Epithelial cell of prostate (primary cell): Measurements from ENCODE around the gene SLC2A6.

Experiments
- DNase-seq: peaks from one replicate; pipeline ENCODE4 v3.0.0-alpha.2; 2011; ENCODE audit warnings: low read depth, low spot score
- H3K27ac ChIP-seq: fragments of 450-650 bp; 2 replicates; pipeline ENCODE4 v1.5.1; 2017; ENCODE audit warnings: mild to moderate bottlenecking

Gene SLC2A6

DNA sequence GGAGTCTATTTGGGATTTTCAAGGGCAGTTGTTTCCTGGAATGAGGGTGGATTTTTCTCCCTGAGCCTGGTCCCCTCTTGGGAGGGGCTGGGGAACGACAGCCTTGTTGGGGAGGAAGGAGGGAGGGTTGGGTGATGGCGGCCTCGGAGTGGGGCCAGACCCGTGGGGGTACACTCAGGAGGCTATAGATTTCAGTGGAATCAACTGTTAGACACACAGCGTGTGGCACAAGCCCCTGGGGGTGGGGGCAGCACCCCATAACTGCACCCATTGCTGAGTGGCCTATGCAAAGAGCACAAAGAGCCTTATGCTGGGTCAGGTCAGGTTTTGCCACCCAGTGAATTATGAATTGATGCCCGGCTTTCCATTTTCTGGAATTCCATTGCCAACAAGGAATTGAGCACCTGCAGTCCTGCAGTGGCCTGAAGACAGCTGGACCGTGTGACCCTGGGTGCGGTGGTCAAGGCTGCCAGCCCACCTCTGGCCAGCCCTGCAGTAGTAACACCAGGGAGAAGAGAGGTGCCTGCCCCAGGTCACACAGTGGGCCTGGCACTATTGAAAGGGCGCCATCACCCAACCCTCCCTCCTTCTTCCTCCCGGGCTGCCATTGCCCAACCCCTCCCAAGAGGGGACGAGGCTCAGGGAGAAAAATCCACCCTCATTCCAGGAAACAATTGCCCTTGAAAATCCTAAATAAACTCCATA lies 37.5 kb upstream of the SLC2A6 start:
- no peak overlapping the region for H3K27ac ChIP-seq

DNA sequence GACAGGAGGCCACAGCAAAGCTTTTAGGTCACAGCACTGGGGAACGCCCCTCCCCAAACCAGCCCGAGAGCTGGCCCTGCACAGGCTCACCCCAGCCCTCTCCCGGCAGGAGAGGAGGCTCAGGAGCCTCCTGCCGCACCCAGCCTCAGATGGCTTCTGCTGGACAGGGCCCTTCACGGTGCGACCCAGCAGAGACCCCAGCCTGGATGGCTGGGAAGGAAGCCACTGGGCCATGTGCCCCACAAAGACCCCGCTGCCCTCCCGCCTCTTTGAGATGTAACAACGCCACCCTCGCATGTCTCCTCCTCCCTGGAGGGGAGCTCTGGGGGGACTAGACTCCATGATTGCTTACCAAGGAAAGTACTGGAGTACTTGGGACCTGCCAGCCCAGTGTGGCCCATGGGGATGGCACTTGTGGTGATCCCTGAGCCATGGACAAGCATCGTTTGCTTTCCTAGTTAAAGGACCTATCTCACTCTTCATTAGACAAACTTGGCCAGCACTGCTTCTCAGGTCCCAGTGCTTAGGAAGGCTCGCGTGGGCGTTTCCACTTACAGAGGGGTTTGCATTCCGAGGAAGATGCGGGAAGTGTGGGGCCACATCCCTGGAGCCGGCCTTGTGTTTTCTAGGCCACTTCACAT lies 36.8 kb upstream of the SLC2A6 start:
- no peak for DNase-seq
- no peak overlapping the region for H3K27ac ChIP-seq

More for the DNA sequence above, 37.5 kb upstream of the SLC2A6 start:
- DNase-seq, result no peak

DNA sequence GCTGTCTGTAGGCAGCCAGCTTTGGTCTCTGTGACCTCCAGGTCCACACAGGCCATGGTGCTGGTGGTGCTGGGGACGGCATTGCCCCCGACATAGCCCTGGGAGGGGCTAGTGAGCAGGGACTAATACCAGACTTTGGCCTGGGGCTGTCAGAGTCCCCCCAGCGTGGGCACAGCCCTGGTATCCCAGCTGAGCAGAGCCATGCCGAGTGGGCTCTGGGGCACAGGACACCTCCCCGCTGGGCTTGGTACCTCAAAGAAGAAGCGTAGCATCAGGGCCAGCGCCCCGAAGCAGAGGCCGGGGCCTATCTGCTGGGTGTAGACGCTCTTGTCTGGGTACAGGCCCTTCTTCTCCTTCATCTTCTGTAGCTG lies 36.3 kb upstream of the SLC2A6 start:
- no peak overlapping the region for H3K27ac ChIP-seq
- no peak for DNase-seq

DNA sequence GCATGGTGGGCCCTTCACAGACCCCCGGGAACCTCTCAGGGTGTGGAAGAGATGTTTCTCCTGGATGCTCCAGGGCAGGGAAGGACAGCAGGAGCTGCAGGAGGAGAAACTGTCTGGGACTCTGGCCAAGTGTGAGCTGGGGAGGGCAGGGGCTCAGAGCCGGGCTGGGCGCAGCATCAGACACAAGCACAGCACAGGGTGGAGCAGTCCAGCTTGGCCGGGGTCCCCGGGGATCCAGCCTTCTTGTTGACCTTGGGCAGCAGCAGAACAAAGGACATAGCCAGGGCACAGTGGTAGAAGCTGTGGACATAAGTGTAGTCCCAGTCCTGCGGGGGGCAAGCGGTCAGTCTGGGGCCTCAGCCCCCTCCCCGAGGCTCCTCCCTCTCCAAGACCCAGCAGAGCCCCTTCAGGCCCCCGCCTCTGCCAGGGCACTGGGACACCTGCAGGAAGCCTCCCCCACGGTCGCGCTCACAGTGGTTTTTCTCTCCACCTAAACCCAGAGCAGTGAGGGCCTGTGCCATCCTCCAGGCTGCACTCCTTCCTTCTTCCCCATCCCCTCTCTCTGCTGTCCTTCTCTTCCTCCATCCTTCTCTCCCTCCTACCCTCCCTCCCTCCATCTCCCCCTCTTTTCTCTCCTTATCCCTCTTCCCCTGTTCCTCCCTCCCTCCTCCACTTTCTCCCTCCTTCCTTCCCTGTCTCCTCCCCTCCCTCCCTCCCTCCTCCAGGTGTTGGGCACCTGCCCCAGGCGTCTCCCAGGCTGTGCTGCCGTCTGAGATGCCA lies 35.8 kb upstream of the SLC2A6 start:
- H3K27ac ChIP-seq, result no peak overlapping the region
- DNase-seq, result no peak

DNA sequence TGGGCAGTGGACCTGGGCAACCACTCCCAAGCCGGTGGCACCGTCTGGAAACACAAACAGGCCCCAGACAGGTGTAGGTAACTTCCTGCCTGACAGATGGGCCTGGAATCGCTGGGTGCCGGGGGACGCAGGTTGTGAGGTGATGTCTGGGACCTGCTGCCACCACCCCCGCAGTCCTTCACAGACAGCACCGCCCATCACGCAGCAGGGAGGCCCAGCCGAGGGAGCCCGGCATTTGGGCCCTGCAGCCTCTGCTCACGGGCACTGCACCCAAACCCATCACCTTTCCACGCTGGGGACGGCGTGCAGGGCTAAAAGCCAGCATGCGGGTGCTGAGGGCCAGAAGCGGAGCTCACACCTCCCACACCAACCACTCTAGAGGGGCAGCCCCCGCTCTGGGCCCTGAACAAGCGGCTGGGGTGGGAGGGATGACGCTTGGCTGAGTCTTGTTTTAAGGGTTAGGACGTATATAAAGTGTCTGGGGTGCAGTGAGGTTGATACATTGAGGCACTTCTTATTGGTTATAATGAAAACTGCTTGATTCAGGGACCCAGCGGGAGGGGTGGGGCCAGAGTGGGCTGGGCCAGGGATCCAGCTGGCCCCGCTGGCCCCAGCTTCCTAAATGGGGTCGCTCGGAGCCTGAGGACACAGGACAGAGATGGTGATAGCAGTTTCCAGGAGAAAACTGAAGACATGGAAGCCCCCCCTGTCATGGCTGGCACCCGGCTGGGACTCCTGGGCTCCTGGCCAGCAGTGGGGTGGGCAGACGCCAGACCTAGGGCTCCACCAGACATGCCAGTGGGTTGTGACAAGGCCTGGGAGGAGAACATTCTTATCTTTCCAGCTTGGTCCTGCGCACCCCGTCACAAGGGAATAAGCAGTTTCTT lies 34.6 kb upstream of the SLC2A6 start:
- DNase-seq, result no peak
- H3K27ac ChIP-seq, result no peak overlapping the region

DNA sequence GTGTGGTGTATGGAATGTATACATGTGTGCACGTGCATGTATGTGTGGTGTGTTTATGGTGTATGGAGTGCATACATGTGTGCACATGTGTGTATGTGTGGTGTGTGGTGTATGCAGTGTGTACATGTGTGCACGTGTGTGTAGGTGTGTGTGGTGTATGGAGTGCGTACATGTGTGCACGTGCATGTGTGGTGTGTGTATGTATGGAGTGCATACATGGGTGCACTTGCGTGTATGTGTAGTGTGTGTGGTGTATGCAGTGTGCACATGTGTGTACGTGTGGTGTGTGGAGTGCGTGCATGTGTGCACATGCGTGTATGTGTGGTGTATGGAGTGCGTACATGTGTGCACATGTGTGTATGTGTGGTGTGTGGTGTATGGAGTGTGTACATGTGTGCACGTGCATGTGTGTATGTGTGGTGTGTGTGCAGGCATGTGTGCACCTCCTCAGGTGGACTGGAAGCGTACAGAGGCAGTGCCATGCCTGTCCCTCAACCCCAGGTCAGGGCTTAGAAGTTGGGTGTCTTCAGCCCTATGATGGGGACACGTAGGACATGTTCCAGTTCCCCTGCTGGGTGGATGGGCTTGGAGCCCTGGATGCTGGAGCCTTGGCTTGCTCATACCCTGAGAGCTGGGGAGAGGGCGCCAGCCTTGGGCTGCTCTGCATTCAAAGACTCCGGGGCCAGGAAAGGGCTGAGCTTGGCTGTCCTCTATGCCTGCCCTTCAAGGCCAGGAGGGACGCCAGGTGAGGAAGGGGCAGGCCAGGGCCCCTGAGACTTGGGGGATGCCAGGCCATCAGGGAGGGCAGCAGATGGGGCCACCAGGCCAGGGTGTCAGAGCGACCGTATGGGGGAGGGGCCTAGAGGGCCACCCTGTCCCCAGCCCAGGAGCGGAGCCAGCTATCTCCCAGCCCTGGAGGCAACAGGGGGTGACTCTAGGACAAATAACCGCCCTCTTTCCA lies 33.6 kb upstream of the SLC2A6 start:
- DNase-seq, result no peak
- H3K27ac ChIP-seq, result no peak overlapping the region

DNA sequence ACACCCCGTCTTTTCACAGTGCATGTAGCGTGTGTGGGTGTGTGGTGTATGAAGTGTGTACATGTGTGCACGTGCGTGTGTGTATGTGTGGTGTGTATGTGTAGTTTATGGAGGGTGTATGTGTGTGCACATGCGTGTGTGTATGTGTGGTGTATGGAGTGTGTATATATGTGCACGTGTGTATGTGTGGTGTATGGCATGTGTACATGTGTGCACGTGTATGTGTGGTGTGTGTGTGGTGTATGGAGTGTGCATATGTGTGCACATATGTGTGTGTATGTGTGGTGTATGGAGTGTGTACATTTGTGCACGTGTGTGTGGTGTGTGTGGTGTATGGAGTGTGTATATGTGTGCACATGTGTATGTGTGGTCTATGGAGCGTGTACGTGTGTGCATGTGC lies 32.7 kb upstream of the SLC2A6 start:
- DNase-seq, result no peak

DNA sequence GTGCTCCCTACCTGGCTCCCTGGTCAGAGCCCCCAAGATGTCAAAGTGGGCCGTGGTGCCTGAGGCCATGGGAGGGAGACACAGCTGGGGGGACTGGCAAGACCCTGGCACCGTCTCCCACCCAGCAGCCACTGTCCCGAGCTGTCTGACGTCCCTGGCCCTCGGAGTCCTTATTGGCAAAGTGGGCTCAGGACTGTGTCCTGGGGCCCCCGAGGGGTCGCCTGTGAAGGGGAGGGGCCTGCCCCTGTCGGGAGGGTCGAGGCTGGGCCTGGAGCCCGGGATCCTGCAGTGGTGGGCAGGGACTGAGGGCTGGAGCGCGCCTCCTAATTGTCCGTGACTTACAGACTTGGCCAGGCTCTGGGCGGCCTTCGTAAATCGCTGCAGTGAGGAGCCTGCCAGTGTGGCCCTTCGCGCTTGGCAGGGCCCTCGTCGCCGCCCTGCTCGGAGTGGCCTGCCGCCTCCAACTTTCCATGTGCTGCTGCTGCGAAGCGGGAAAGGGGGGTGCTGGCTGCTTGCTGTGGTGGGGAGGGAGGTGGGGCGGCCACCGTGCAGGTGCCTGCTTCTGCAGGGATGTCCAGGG lies 32.1 kb upstream of the SLC2A6 start:
- no peak overlapping the region for H3K27ac ChIP-seq
- DNase-seq, result no peak

More for the DNA sequence above, 32.7 kb upstream of the SLC2A6 start:
- no peak overlapping the region for H3K27ac ChIP-seq

DNA sequence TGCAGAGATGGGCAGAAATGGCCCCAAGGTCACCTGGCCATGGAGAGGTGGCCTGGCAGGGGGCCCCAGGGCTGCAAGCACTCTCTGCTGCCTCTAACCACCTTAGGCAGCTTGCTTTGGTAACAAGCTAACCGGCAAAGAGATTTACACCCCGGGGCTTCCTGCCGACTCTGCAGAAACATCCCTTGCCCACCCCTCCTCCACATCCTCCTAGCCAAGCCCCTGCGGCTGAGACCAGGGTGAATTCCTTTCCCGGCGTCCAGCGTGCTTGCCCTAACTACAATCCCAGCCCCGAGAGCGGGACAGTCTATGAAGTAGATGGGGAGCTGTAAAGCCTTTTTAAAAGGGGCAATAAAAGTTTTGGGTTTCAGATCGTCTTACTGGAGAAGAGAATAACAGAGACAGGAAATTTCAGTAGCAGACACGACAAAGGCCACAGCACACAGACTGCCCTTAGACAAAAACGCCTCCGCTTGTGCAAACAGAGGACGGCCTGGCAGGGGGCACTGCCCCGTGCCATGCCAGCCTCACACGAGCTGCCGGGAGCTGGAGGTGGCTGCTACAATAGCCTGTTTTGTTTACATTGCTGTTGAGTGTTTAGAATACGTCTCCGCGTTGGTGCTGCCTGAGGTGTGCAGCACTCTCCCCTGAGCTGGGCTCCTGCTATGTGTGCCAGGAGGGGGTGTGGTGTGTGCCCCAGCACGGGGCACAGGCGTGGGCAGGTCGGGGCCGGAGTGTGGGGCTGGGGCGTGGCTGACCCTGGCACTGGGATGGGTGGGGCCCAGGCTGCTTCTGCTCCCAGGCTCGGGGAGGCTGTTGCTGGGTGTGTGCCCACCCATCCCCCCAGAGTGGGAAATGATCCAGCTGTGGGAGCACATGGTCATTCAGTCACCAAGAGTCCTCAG lies 30.5 kb upstream of the SLC2A6 start:
- DNase-seq, result no peak
- no peak overlapping the region for H3K27ac ChIP-seq

DNA sequence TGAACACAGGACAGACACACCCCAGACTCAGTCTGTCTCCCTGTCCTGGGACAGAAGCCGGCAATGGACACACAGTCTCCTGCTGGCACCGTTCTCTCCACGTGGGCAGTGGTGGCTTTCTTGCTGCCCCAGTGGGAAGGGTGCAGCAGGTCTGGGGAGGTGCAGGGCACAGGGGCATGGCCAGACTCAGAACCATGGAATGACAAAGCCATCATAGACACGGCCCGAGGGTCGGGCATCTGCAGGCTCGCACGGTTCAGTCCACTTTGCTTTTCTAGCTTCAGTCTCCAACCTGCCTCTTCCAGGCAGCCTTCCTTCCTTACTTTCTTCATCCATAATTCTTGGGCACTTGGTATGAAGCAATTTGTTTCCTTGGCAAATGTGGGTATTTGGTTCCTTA lies 29.1 kb upstream of the SLC2A6 start:
- no peak for DNase-seq
- no peak overlapping the region for H3K27ac ChIP-seq

DNA sequence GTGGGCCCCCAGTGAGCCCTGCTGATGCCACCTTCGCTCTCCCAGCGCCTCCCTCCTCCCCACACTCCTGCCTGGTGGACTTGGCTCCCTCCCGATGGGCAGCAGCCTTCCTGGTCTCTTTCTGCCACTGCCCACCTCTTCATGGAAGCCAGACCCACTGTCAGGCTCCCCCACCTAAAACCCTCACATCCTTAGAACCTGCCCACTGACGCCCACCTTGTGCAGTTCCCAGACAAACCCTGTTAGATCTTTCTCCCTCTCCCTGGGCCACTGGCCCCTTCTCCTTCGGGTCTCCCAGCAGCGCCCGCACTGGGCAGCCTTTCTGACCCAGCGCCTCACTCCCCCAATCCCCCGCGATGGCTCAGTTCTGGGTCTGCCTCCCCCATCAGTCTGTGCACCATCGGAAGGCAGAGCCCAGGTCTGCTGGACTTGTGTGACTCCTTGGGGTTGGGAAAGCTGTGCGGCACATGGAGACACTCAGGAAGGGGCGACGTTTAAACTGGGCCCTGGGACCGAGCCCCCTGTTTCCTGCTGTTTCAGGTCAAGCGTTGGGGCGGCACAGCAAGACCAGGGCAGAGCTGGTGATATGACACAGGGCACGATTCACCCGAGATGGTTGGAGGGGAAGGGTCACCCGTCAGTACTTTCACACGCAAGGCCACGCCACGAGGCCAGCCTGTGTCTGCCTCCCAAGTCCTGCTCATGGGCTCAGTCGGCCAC lies 28.5 kb upstream of the SLC2A6 start:
- no peak for DNase-seq
- H3K27ac ChIP-seq, result no peak overlapping the region

DNA sequence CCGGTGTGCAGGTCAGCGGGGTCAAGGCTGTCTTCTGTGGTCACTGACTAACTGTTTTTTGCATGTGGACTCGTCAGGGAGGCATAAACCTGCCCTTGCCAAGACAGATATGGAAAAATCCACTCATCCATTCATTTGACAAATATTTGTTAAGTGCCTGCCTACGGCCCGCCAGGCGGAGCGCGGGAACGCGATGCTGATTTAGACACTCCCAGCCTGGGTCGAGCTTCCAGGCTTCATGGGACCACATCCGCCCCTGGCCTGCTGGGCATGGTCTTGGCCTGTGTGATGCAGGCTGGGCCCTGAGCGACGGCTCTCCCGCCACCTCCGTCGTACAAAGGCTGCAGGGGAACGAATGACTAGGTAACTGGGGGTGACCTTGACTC lies 27.7 kb upstream of the SLC2A6 start:
- no peak overlapping the region for H3K27ac ChIP-seq

DNA sequence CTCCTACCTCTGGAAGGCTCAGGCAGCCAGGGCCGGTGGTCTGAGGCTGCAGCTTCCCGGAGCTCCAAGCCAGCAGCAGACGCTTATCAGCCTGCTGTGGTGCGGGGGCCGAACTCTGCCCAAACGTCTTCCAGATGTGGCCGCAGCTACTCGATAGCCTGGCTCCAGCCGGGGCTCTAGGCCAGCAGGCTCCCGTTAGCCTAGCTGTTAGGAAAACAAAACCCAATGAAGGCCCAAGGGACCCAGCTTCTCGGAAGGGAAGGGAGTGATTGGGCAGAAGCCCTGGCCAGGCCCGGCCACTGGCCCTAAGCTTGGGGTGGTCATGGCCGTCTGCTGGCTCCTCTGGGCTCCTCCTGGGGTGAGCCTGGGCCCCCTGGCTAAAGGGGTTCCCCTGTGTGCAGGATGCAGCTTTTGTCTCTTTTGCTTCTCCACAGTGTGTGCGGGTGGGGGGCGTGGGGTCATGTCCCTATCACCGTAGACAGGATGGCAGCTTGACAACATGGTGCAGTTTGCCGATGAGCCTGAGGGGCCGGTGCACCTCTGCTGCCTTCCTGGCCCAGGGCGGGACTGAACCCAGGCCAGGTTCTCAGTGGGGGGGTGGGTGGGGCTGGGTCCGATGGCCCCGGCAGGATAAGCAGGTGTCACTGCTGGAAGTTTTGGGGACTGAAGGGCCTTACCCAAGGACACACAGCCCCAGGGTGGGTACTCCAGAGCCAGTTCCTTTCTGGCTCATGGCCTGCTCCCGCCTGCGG lies 27.2 kb upstream of the SLC2A6 start:
- no peak for DNase-seq
- H3K27ac ChIP-seq, result no peak overlapping the region

More for the DNA sequence above, 27.7 kb upstream of the SLC2A6 start:
- DNase-seq, result no peak

DNA sequence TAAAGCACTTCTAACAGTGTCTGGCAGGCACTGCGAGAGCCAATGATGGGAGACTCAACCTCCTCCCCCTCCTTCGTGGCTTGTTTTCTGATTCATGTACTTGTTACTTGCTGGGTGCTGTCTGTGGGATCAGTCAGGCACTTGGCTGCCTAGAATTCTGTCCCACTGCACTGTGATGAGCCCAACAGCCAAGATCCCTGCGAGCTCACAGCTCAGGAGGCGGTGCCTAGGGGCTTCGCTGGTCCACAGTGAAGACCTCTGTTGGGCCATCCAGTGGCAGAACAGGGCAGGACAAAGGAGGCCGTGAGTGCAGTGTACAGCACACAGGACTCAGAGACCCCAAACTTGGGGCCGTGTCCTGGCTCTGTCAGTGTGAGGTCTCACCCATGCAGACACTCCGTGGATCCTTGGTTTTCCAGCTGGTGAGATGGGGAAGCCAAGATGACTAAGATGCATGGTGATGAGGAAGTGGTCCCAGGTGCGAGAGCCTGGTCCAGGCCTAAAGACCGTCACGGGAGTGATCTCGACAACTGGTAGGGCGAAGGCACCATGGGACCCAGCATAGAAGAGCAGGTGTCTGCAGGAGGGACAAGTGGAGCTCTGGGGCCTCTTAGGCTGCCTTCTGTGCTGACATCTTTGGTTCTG lies 26.4 kb upstream of the SLC2A6 start:
- H3K27ac ChIP-seq, result no peak overlapping the region
- no peak for DNase-seq

DNA sequence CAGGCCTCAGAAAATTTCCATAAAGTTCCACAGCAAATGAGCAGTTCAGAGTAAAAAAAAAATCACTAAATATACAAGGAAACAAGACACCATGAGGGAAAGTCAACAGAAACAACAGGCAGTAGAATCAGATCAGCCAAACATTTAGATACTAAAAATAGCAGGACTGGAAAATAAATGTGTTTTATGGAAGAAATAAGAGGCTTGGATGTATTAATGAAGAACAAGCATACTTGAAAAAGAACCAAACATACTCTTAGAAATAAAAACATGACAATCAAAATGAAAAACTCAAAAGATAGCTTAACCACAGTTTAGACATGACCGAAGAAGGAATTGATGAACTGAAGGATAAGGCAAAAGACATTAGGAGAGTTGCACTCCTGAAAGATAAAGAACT lies 23.2 kb upstream of the SLC2A6 start:
- no peak for DNase-seq
- H3K27ac ChIP-seq, result no peak overlapping the region

DNA sequence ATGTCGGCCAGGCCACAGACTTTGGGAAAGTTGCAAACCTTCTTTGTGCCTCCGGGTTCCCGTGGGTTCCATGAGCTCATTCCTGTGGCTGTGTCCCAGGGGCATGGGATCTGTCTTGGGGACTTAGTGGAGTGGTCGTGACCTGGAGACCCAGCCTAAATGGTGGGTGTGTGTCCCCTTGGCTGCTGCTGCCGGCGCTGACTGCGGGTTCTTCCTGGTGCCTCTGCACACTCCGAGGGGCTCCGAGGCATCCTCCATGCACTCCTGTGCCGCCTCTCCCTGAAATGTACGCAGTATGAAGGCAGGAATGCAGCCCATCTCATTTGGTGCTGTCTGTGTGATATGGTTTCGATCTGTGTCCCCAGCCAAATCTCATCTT lies 21.0 kb upstream of the SLC2A6 start:
- no peak overlapping the region for H3K27ac ChIP-seq
- DNase-seq, result no peak
